Measurements from ENCODE around the gene NFIC.

Gene NFIC

GRCh38 chr19:3402631-3403443, 36.5 kb downstream of the NFIC start:
- DNase-seq (ENCODE audit: extremely low read depth, low read depth): no peak
- TF ChIP-seq CTCF (IDR thresholded peaks at IDR 0.05; ENCODE audit: low read depth, low read length, missing control alignments): no peak
- peak overlapping the region; percentile 31 for H3K4me3 ChIP-seq (replicated peaks; ENCODE audit: low read depth, low read length)

GRCh38 chr19:3403489-3404323, 37.3 kb downstream of the NFIC start:
- no peak for TF ChIP-seq CTCF (IDR thresholded peaks at IDR 0.05; ENCODE audit: low read depth, low read length, missing control alignments)
- peak; percentile 78 for DNase-seq (ENCODE audit: extremely low read depth, low read depth)
- peak overlapping the region; percentile 31 for H3K4me3 ChIP-seq (replicated peaks; ENCODE audit: low read depth, low read length)

- DNase-seq (ENCODE audit: extremely low read depth, low read depth): peak; percentile 71
- TF ChIP-seq CTCF (IDR thresholded peaks at IDR 0.05; ENCODE audit: low read depth, low read length, missing control alignments): no peak
- peak overlapping the region; percentile 25 for H3K4me3 ChIP-seq (replicated peaks; ENCODE audit: low read depth, low read length)
Observed at GRCh38 chr19:3404324-3405260, 38.2 kb downstream of the NFIC start.

DNA sequence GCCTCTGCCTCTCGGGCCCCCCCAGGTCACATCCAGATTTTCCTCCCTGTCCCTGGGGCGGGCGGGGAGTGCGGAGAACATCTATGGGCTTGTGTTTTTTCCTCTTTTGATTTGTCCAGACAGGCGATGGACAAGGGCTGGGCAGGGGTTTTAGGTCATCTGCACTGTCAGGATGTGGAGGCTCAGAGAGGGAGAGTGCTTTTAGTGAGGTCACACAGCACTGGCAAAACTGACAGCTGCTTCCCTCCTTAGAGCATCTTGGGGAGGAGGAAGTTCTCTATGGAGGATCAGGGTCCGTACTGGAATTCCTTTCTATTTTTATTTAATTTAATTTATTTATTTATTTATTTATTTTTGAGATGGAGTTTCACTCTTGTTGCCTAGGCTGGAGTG, 38.9 kb downstream of the NFIC start:
- H3K4me3 ChIP-seq (replicated peaks; ENCODE audit: low read depth, low read length): no peak overlapping the region
- no peak for DNase-seq (ENCODE audit: extremely low read depth, low read depth)
- TF ChIP-seq CTCF (IDR thresholded peaks at IDR 0.05; ENCODE audit: low read depth, low read length, missing control alignments): no peak

DNA sequence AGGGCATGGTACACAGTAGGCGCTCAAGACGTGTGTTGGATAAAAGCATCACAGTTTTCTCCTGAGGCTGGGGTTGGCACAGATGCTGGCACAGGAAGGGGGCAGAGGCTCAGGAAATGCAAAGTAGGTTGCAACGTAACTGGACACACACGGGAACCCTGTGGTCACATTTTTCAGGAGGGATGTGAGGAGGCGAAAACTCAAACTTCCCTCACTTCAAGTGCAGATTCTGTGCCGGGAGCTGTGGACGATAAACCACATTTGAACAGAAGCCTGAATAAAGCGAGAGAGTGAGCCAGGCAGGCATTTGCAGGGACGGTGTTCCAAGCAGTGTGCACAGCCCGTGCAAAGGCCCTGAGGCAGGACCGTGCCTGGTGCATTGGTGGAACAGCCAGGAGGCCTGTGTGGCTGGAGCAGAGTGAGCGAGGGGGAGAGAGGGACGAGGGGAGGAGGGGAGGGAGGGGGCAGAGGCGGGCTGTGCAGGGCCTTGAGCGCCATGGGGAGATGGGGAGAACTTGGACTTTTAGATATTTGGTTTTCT, 40.3 kb downstream of the NFIC start:
- no peak overlapping the region for H3K4me3 ChIP-seq (replicated peaks; ENCODE audit: low read depth, low read length)
- DNase-seq (ENCODE audit: extremely low read depth, low read depth): no peak
- TF ChIP-seq CTCF (IDR thresholded peaks at IDR 0.05; ENCODE audit: low read depth, low read length, missing control alignments): no peak
